Ascending aorta (tissue), 2 donors: ENCODE data around the gene CCDC83. TPM values are rescaled to one million over a fixed set of nuclear protein-coding genes. Genes with fewer than 3 reads are reported as not detected.

Source experiments
- DNase-seq, 2 donors: peaks; one replicate each; pipeline ENCODE4 v3.0.0-alpha.2; 2019; ENCODE audit warnings: low spot score in 2 of 2
- H3K27ac ChIP-seq, 2 donors: fragments of 200-600 bp; sonication (generic); one replicate each; pipeline ENCODE4 v1.5.1; 2016 to 2017; ENCODE audit warnings: mild to moderate bottlenecking in 1 of 2
- H3K27me3 ChIP-seq: fragments of 200-600 bp; sonication (generic); one replicate; pipeline ENCODE4 v1.5.1; 2017
- H3K36me3 ChIP-seq, 2 donors: fragments of 200-600 bp; sonication (generic); one replicate each; pipeline ENCODE4 v1.5.1; 2016
- H3K4me1 ChIP-seq, 2 donors: fragments of 200-600 bp; sonication (generic); one replicate each; pipeline ENCODE4 v1.5.1; 2016 to 2017; ENCODE audit warnings: mild to moderate bottlenecking in 1 of 2
- H3K4me3 ChIP-seq, 2 donors: fragments of 200-600 bp; sonication (generic); one replicate each; pipeline ENCODE4 v1.5.1; 2016 to 2017; ENCODE audit warnings: mild to moderate bottlenecking in 1 of 2
- H3K9me3 ChIP-seq, 2 donors: fragments of 200-600 bp; sonication (generic); one replicate each; pipeline ENCODE4 v1.5.1; 2016
- CTCF ChIP-seq, 3 experiments: fragments of 200-600 bp in 2 of 3; fragments of 450-650 bp in 1 of 3; sonication (generic) in 2 of 3; IDR thresholded peaks; one replicate each; pipeline ENCODE4 v1.5.1; 2016 to 2019; ENCODE audit warnings: antibody characterized with exemption in 3 of 3, mild to moderate bottlenecking in 1 of 3, moderate library complexity in 1 of 3
- intact Hi-C: fragments of 100-400 bp; cut with DNase I; formaldehyde crosslinking; loops from one replicate; pipeline ENCODE4 v1.15.1; 2023
- total RNA-seq: library from RNA; depleted of rRNA; stranded (reverse); fragments of >200 nt; gene quantifications from one replicate; pipeline ENCODE4 v1.1.0, GENCODE V29; 2016

Gene CCDC83
- total RNA-seq, 1 donor from 2014 or later: not detected

DNA sequence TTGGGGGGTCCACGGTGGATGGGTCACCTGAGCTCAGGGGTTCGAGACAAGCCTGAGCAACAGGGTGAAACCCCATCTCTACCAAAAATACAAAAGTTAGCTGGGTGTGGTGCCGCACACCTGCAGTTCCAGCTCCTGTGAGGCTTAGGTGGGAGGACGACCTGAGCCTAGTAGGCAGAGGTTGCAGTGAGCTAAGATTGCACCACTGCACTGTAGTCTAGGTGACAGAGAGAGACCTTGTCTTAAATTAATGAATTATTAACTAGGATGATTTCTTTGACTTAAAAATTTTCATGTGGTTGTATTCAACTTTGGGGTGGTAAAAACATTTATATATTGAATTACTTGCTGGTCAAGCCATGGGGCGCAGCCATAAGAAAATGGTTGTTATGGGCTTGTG is 33.9 kb downstream of the CCDC83 start:
- H3K4me1 ChIP-seq: peaks cover 0 to 2% of the 10 kb centered on the region in 2 donors
- H3K9me3 ChIP-seq: no peaks in the 10 kb centered on the region
- no peak overlapping the region for H3K4me3 ChIP-seq
- no peaks in the 10 kb centered on the region for H3K36me3 ChIP-seq
- intact Hi-C loops: no loop called here
- no peak overlapping the region for H3K27ac ChIP-seq
- DNase-seq: no peak
- TF ChIP-seq CTCF (IDR thresholded peaks at IDR 0.05): no peak
- H3K27me3 ChIP-seq: no peaks in the 10 kb centered on the region

DNA sequence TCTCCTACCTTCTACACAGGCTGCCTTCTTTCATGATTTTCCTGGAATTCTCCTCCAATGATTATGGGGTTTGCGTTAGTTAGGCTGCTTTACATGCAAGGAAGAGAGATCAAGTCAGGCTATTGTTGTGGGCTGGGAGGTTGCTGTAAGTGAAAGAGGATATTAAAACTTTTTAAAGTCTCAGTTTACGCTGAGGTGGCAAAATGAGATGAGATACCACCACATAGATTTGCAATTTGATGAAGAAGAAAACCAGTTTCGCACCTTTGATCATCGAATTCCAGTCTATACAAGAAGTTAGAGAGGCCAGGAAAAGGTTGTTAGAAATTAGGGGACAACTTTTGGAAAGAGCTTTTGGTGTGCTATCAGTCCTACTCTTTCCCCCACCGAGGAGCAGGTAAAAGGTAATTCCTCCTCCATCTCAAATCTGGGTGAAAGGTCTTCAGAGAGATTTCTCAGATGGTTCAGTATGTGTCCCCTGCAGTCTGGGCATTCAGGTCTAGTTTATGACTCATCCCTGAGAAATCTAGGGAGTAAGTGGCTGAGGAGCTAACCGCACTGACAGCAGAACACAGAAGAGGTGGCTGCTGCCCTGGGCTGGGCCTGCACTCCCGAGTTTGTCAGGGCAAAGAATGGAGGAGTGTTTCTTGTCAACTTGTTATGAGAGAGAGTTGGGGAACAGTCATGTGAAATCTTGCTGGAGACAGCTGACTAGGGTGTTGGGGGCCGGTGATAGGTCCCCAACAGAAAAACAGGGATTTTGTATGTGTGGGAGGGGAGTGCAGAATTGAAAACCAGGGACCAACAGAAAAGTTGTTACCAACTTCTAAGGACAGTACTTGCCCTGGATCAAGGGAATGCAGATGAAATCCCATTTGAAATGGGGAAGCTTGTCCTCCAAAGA is 34.7 kb downstream of the CCDC83 start:
- Histone ChIP-seq H3K4me1 (no peaks in the 10 kb centered on the region), H3K27me3 (no peaks in the 10 kb centered on the region), H3K9me3 (no peaks in the 10 kb centered on the region), H3K36me3 (no peaks in the 10 kb centered on the region), H3K27ac (no peak overlapping the region), H3K4me3 (no peak overlapping the region)
- intact Hi-C loops: no loop called here
- TF ChIP-seq CTCF (IDR thresholded peaks at IDR 0.05): no peak
- no peak for DNase-seq

DNA sequence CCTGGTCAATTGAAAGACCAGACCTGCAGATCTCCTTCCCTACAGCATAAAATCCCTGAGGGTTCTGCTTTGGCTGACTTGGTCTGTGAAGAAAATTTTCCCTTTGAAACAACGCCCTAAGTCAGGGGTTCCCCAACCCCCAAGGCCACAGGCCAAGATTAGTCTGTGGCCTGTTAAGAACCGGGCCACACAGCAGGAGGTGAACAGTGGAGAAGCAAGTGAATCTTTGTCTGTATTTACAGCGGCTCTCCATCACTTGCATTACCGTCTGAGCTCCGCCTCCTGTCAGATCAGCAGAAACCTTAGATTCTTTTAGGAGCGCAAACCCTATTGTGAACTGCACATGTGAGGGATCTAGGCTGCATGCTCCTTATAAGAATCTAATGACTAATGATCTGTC is 38.2 kb downstream of the CCDC83 start:
- H3K4me1 ChIP-seq: no peaks in the 10 kb centered on the region
- no peak for TF ChIP-seq CTCF (IDR thresholded peaks at IDR 0.05)
- no peaks in the 10 kb centered on the region for H3K36me3 ChIP-seq
- no peak overlapping the region for H3K4me3 ChIP-seq
- H3K9me3 ChIP-seq: no peaks in the 10 kb centered on the region
- no peaks in the 10 kb centered on the region for H3K27me3 ChIP-seq
- no peak overlapping the region for H3K27ac ChIP-seq
- intact Hi-C loops: no loop called here
- DNase-seq: no peak

DNA sequence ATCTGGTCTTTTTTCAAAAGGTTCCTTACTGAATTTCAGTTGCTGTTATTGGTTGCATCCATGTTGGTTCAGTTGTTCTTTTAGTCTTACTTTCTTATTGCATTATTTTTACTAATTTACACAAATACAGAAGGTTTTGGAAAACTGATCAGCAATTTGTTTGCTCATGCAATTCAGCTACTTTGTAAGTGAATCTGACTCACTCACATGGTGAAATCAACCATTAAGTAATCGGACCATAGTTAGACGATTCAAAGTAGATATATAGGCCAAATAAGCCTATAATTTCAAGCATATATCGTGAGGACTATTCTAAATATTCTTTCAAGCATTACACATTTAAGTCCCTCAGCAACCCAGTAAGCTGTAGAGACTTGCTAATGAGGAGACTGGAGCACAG is 41.7 kb downstream of the CCDC83 start:
- no peak overlapping the region for H3K4me3 ChIP-seq
- DNase-seq: no peak
- no peaks in the 10 kb centered on the region for H3K9me3 ChIP-seq
- H3K4me1 ChIP-seq: no peaks in the 10 kb centered on the region
- no peak for TF ChIP-seq CTCF (IDR thresholded peaks at IDR 0.05)
- no peaks in the 10 kb centered on the region for H3K36me3 ChIP-seq
- no peak overlapping the region for H3K27ac ChIP-seq
- no peaks in the 10 kb centered on the region for H3K27me3 ChIP-seq
- intact Hi-C loops: no loop called here

DNA sequence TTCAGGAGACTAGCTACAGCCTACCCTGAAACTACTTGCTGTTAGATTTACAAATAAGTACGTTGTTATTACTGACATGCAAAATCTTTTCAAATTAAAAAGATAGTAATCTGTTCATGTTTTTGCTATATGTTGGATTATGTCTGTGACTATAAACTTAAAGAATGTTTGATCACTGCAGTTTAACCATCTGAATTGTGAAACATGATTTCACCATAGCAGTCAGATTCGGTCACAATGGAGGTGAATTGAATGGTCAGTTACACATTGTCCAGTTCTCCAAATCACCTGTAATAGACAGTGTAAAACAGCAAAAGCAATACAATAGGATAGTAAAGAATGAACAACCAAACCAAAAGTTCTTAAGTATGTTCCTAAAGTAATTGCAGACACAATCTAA is 43.3 kb downstream of the CCDC83 start:
- H3K27ac ChIP-seq: no peak overlapping the region
- no peak overlapping the region for H3K4me3 ChIP-seq
- no peaks in the 10 kb centered on the region for H3K36me3 ChIP-seq
- intact Hi-C loops: no loop called here
- DNase-seq: no peak
- H3K4me1 ChIP-seq: no peaks in the 10 kb centered on the region
- H3K9me3 ChIP-seq: no peaks in the 10 kb centered on the region
- TF ChIP-seq CTCF (IDR thresholded peaks at IDR 0.05): no peak
- no peaks in the 10 kb centered on the region for H3K27me3 ChIP-seq
